ENCODE results near the gene SAMD10.

DNA sequence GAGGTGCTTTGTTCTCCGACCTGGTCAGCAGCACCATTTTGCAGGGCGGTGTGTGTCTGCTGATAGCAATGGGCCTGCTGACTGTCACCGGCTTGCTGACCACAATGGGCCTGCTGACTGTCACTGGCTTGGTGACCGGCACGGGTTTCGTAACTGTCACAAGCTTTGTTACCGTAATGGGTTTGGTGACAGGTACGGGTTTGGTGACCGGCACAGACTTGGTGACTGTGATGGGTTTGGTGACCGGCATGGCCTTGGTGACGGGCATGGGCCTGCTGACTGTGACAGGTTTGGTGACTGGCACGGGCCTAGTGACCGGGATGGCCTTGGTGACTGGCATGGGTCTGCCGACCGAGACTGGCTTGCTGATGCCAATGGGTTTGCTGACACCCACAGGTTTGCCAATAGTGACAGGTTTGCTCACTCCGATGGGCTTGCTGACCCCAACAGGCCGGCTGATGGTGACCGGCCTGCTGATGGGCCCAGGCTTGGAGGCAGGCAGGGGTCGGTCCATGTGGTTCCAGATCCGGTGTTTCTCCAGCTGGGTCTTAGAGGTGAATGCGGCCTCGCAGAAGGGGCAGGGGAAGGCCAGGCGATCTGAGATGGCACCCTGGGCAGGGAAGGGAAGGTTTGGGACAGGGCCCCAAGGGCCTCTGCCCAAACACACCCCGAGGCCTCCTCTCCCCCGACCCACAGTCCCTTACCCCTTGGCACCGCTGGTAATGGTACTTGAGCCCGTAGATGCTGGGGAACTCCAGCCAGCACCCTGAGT is 13.1 kb downstream of the SAMD10 start:
- TF ChIP-seq GATA2 (IDR thresholded peaks at IDR 0.05; ENCODE audit: low read depth, low read length) (no peak), GATA3 (IDR thresholded peaks at IDR 0.05; ENCODE audit: low read depth, low read length) (no peak)

Measured in SH-SY5Y (cell line).